Measurements from ENCODE around the gene STIM1. TPM values are rescaled to one million over a fixed set of nuclear protein-coding genes. Genes with fewer than 3 reads are reported as not detected.

STIM1 gene
- total and polyA plus RNA-seq, 10 of the 15 experiments (the other 5 are each of a cell fraction or from before 2014, with no cell fraction given): 8.6 to 57.7 (median 29.3) TPM

- intact Hi-C loops (cut with micrococcal nuclease; ENCODE audit: unreplicated experiment): no loop called here
- Histone ChIP-seq H3K4me3 (no peak overlapping the region), H3K36me3 (ENCODE audit: control insufficient read depth in 2 of 2, insufficient read depth in 2 of 2, low read length in 1 of 2) (peaks cover 4 to 6% of the 10 kb centered on the region in 2 experiments; a peak in 2 of 4 replicates), H4K20me1 (ENCODE audit: control insufficient read depth, insufficient read depth) (no peaks in the 10 kb centered on the region), H3K27ac (ENCODE audit: control insufficient read depth, insufficient read depth) (no peak overlapping the region), H3K4me1 (ENCODE audit: control insufficient read depth, insufficient read depth, low read length) (peaks cover 6% of the 10 kb centered on the region; the same call in 1 of the 2 replicates), H3K4me2 (ENCODE audit: control insufficient read depth, insufficient read depth) (no peak overlapping the region), H3K9ac (ENCODE audit: control insufficient read depth, insufficient read depth, low read length) (no peak overlapping the region), H3K9me3 (replicated peaks; ENCODE audit: control insufficient read depth, insufficient read depth, low read length) (no peaks in the 10 kb centered on the region), H3K27me3 (replicated peaks in 1 of 2; ENCODE audit: control insufficient read depth in 2 of 2, insufficient read depth in 2 of 2, low read length in 1 of 2) (no peaks in the 10 kb centered on the region), H2AFZ (ENCODE audit: control insufficient read depth, low read depth, low read length) (no peak overlapping the region), H3K79me2 (ENCODE audit: control insufficient read depth, insufficient read depth, low read length) (no peaks in the 10 kb centered on the region)
- ChIA-PET SMC1A (ENCODE audit: uncharacterized antibody, unreplicated experiment) (interaction anchor here (0.6 to 21.1 kb wide), 6 partner anchors 12 to 218 kb away, joined by 3 to 805 read pairs (median 4); partner anchors contain the start of genes RHOG and STIM1), CTCF (interaction anchor here (1.7 to 13.4 kb wide), 3 partner anchors 11 to 260 kb away, joined by 4 to 979 read pairs (median 8); partner anchors contain the start of genes PGAP2, RHOG and STIM1), RAD21 (ENCODE audit: unreplicated experiment) (interaction anchor here (0.5 to 20.6 kb wide), 2 partner anchors 10 to 215 kb away, joined by 3 to 605 read pairs; partner anchors contain the start of gene STIM1), POLR2A (interaction anchor here (0.6 kb wide), 1 partner anchor 233 kb away, joined by 3 read pairs; no protein-coding TSS in a partner anchor)
- no peak for DNase-seq (ENCODE audit: low read depth, low spot score)
- 36% methylated on average over 1 of the region's 1 CpG for WGBS (ENCODE audit: insufficient coverage, insufficient replicate concordance, low lambda C conversion rate, missing lambda C conversion rate)
- no peak for FAIRE-seq
- in situ Hi-C loops (cut with MboI): loop anchor here (5.0 kb wide), 1 partner anchor 222 kb away; no protein-coding TSS in a partner anchor
- ATAC-seq: no peak
- no TSS peak for BruUV-seq (replicated peaks)
- TF ChIP-seq CREM (IDR thresholded peaks at IDR 0.05; ENCODE audit: low read depth) (no peak), BCLAF1 (IDR thresholded peaks at IDR 0.05) (no peak), ELK1 (IDR thresholded peaks at IDR 0.05; ENCODE audit: low read depth, low read length) (no peak), POLR2AphosphoS5 (IDR thresholded peaks at IDR 0.05; ENCODE audit: low read length) (no peak), CTCF (IDR thresholded peaks at IDR 0.05 in 2 of 3, conservative IDR thresholded peaks at IDR 0.05 in 1 of 3; ENCODE audit: control insufficient read depth in 2 of 3, extremely low read depth in 1 of 3, insufficient read depth in 1 of 3, low read depth in 3 of 3, low read length in 3 of 3) (no peak), IRF4 (IDR thresholded peaks at IDR 0.05; ENCODE audit: low read depth, low read length) (no peak), CBX5 (IDR thresholded peaks at IDR 0.05; ENCODE audit: low read depth) (no peak), HSF1 (IDR thresholded peaks at IDR 0.05; ENCODE audit: low read depth, low read length) (no peak), PAX5 (IDR thresholded peaks at IDR 0.05; ENCODE audit: borderline replicate concordance, low read depth, low read length) (no peak), CHD4 (IDR thresholded peaks at IDR 0.05) (no peak), EGR1 (IDR thresholded peaks at IDR 0.05; ENCODE audit: borderline replicate concordance in 1 of 2, low read depth in 2 of 2, low read length in 2 of 2) (no peak)
These were observed 213.5 kb downstream of the STIM1 start for GRCh38 chr11:4068962-4069361.

Data from GM12878 (cell line).